AG20443 (cell line): ENCODE data around the gene KLHL10.
"Not testable (repeated sequence)": the region's sequence is repeated elsewhere in the genome, so short reads cannot be mapped to it uniquely, and the experiment has no call there.

Experiments used
- DNase-seq: peaks from one replicate; pipeline ENCODE4 v3.0.0; 2012; ENCODE audit warnings: low spot score, mixed read lengths

Gene KLHL10

DNA sequence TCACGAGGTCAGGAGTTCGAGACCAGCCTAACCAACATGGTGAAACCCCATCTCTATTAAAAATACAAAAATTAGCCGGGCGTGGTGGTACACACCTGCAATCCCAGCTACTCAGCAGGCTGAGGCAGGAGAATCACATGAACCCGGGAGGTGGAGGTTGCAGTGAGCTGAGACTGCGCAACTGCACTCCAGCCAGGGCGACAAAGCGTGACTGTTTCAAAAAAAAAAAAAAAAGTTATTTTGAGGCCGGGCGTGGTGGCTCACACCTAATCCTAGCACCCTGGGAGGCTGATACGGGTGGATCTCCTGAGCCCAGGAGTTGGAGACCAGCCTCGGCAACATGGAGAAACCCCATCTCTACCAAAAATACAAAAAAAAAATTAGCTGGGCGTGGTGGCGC, 13.8 kb downstream of the KLHL10 start:
- DNase-seq, result not testable (repeated sequence)

DNA sequence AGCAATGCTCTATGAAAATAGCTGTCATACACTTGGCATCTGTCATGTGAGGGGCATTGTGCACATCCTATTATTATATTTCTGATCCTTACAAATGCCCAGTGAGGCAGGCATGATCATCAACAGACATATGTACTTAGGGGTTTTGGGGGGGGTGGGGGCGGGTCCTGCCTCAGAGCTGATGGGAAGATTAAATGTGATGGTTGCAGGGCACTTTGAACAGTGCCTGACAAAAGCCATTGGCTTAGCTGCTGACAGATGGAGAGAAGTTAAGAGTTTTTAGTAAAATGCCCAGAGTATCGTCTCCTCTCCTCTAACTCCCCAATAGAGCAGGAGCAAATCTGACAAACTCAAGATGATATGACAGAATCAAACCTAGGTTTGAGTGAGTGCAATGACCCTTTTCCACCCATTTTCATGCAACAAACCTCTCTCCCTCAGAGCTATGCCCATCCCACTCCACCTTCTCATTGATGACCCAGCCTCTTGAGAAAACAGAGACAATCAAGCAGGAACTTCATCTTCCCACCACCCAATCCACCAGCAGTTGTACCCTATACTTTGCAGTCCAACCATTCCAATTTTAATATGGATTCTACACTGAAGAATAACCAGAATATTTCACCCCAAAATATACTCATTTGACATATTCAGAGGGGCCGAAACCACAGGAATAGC, 22.8 kb downstream of the KLHL10 start:
- DNase-seq, result no peak

DNA sequence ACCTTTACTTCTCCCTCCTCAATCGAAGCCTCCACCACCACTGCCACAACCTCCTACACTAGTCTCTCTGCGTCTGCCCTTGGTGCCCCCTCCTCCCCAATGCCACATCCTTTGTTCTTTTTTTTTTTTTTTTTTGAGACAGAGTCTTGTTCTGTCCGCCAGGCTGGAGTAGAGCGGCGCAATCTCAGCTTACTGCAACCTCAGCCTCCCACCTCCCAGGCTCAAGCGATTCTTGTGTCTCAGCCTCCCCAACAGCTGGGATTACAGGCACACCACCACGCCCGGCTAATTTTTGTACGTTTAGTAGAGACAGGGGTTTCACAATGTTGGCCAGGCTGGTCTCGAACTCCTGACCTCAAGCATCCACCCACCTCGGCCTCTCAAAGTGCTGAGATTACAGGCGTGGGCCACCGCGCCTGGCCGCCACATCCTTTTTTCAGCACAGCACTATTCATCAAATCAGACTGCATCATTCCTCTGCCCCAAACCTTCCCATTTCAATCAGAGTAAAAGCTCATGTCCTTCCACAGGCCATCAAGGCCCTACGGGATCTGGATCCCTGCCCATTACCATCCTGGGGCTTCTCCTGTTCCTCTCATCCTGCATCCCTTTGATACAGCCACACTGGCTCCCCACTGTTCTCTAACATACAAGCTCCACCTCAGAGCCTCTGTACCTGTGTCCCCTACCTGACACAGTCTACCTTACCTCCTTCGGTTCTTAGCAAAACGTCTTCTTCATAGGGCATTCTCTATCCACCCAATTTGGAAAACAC, 25.6 kb downstream of the KLHL10 start:
- no peak for DNase-seq

DNA sequence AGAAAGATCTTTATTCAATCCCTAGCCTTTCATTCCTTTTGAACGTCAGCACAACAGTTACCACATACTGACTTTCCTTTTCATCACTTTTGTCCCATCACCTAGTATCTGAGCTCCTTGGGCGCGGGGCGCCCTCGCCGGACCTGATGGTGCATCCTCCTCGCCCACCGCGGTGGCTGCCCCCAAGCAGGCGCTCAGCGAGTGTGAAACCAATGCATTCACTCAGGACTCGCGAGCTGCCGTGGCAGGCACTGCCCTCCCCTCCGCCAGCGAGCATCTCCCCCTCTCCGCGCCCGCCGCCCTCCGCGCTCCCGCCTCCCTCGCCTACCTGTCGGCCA, 26.8 kb downstream of the KLHL10 start:
- DNase-seq, result no peak

DNA sequence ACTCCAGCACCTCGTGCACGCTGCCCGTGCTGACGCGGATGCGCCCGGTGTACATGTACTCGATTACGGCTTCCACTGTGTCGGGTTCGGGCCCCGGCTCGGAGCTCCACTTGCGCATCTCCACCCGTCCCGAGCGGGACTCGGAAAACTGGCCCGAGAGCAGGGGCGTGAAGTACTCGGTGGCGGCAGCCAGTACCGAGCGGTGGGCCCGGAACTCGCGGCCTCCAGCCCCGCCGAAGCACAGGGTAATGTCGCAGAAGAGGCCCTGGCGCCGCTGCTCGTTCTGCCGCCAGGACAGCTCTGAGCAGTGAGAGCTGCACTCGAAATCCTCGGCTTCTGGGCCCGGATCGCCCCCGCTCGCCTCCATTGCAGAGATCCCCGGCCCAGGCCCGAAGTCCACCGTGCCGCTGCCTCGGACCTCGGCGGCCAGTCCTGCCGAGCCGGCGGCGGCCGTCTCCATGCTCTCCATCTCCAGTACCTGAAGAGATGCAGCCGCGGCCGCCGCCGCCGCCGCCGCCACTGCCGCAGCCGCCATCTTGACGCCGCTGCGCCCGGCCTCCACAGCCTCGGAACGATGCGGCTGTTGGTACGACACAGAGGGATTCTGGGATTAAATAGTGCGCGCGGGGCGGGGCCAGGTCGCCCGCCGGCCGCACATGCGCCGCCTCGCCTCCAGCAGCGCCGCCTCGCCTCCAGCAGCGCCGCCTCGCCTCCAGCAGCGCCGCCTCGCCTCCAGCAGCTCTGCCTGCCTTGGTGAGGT, 27.4 kb downstream of the KLHL10 start, which contains the start of gene KLHL11:
Gene KLHL11 (minus strand): TSS at position 588 of the 760 bp plus-strand sequence. CDS start 53 bp downstream, at position 535.
- DNase-seq, result peak; percentile 98

DNA sequence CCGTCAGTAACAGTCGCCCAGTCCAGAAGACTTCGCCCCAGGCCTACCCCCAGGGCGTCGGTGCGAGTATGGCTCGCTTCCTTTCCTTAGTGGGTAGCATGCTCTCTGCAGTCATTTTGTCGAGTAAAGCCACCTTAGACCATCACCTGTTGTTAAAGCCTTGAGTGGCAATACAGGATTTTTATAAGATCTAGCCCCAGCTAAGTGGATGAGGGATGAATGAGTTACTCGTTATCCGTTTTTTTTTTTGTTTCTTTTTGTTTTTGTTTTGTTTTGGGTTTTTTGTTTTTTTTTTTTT, 27.9 kb downstream of the KLHL10 start:
- DNase-seq, result no peak

DNA sequence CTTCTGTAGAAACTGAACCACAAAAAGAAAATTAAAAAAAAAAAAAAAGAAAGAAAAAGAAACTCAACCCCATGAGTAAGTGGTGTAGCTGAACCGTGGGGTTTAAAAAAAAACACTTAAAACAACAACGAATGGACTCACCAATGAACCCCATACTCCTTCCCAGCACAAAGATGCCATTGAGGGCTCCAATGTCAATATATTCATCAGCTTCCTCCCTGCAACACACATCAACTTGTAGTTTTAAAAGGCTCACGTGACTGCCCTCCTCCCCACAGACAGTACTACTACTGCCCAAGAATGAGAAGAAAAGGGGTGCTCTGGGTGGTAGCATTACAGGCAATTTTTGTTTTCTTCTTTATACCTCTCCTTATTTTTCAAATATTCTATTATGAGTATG, 30.9 kb downstream of the KLHL10 start:
- no peak for DNase-seq

DNA sequence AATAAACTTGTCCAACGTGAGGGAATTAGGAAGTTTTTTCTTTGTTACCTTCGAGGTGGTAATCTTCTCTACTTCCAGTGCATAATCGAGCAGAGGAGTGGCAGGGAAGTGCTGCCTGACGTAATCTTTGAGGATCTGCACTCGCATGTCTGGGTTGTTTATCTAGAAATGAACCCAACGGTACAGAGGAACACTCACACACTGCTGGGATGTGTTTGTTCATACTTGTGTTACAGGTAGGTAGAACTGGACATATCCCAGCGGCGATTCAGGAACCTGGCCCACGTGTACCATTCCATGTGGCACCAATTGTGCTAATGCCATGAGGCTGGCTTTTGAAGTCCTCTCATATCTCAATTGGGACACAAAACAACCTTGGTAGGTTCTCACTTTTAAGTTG, 31.8 kb downstream of the KLHL10 start:
- no peak for DNase-seq

DNA sequence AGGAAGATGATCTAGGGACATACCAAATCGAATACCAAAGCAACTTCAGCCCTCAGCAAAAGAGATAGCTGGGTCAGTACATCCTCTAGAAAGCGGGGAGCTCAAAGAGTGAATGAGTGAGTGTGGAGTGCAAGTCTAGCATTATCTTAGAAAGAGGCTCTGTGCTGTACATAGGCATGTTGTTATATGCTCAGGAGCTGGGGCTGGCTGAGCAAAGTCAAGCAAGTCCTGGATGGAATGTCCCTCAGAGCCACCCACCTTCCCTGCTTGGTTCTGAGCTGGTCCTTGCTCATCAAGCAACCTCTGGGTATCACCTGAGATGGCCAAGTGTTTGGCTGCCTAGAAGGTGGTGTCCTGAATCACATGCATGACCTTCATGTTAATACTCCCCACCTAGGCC, 32.5 kb downstream of the KLHL10 start:
- no peak for DNase-seq

DNA sequence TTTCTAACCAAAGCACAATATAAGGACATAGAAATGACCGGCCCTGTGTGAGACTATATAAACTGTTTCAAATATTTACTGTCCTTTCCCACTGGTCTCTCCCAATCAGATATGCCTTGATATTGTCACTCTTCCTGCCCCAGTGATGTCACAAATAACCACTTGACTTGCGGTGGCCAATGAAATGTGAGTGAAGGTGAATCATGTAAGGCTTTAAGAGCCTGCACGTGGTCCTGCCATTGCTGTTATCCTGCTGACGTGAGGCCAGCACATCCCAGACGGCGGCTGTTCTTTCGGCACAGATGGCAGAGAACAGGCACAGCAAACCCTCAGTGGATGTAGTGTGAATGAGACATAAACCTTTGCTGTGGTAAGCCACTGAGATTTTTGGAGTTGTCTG, 33.0 kb downstream of the KLHL10 start:
- DNase-seq, result no peak

DNA sequence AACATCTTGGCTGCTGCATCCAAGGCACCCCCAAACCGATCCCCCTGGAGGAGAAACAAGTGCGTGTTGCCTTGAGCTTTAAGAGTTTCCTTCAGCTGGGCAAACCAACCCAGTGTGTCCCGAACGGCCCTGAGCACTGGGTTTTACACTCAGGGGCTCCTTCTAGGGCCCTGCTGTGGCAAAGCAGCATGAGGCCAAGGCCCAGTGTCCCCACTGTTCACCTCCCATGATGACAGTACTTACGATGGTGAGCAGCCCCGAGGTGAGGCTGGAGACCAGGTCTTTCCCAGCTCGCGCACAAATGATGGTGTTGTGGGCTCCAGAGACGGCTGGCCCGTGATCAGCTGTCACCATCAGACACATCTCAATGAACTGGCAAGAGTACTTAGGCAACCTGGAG, 34.2 kb downstream of the KLHL10 start:
- DNase-seq, result no peak

DNA sequence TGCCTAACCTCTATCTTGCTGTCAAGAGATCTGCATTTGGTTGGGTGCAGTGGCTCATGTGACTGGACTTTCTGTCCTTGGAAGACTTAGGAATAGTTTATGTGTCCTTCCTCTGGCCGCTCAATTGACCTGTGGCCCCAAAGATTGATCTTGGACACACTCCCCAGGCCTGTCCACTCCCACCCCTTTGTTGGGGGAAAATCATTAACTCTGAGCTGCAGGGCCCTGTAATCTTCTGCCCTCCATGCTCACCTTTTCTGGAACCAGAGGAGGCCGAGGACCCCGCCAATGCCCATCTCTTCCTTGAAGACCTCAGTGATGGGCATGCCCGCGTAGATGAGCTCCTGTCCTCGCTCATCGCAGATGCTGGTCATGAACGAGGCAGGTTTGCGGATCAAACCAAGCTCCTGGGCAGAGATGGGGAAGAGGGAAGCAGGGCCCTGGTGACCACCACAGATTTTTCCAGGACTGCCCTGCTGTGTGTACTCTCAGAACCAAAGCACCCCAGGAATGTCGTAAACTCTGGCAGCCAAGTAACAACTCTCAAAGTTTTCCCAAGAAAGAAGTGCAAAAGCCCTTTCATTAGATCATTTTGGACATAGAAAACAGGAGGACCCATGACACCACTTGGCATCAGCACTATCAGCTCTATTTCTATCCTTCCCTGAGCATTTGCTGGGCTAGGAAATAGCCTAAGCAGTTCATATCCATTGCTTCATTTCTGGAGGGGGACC, 36.1 kb downstream of the KLHL10 start:
- DNase-seq, result no peak

DNA sequence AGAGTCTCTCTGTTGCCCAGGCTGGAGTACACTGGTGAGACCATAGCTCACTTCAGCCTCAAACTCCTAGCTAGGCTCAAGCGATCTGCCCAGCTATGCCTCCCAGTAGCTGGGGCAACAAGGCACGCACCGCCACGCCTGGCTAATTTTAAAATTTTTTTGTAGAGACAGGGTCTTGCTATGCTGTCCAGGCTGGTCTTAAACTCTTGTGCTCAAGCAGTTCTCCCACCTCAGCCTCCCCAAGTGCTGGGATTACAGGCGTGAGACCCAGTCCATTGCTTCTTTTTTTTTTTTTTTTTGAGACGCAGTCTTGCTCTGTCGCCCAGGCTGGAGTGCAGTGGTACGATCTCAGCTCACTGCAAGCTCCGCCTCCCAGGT, 36.7 kb downstream of the KLHL10 start:
- not testable (repeated sequence) for DNase-seq

DNA sequence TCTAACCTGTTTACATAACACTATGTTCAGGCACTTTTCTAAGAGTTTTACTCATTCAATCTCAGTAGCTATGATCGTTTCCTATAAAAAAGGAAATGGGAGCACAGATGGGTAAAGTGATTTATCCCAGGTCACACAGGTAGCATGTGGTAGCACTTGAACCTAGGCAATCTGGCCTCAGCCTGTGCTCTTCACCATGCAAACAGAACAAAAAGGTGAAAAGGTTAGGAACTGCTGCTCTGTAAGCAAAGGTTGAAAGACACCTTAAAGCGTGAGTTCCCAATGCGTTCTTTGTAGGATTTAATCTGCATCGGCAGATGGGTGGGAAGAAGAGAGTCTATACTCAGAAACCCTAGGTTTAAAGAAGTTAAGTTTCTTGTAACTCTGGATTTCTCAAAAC, 42.5 kb downstream of the KLHL10 start:
- no peak for DNase-seq

DNA sequence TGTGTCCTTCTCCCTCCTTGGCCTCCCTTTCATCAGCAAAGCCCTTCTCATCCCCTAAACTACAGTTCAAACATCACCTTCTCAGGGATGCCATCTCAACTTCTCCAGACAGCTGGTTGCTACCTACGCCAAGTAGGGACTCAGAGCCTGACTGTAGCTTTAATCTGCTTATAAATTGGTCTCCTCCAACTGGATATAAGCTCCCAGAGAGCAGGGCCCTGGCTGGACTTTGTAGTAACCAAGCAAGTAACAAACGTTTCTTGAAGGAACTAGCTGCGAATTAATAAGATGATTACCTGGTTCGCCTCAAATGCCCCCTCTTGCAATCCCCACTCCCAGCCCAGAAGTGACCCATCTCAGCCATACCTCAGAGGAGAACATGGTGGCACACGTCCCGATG, 45.1 kb downstream of the KLHL10 start:
- no peak for DNase-seq

DNA sequence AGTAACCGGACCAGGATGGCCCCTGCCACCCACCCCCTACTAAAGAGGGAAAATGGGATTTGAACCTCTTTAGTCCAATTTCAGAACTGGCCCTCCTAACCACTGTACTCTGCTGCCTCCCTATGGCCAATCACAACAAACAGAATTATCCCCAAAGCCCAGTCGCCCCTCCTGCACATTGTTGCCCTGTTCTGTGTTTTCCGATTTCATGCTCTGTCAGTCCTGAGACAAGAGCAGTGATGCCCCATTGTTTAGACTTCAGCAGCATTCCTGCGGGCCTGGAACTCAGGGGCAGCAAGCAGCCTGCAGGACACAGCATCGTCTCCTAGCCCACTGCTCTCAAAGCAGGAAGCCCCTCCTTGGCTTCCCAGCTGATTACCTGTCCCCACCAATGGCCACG, 48.1 kb downstream of the KLHL10 start:
- peak; percentile 25 for DNase-seq

DNA sequence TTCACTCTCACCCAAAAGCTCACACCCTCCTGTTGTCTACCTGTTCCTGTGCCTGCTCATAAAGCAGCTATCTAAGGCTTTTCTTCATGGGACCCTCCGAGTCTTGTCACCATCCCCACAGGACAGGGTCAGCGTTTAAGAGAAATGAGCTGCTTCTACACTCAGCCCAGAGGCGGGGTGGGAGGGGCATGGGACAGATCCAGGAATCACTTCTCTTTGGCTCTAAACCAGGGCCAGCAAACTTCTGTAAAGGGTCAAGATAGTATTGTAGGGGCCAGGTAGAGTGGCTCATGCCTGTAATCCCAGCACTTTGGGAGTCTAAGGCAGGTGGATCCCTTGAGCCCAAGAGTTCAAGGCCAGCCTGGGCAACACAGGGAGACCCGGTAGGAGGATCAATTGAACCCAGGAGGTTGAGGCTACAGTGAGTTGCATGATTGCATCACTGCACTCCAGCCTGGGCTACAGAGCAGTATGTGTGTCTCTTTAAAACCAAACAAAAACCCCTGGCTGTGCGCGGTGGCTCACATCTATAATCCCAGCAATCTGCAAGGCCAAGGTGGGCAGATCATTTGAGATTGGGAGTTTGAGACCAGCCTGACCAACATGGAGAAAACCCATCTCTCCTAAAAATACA, 50.8 kb downstream of the KLHL10 start:
- no peak for DNase-seq

DNA sequence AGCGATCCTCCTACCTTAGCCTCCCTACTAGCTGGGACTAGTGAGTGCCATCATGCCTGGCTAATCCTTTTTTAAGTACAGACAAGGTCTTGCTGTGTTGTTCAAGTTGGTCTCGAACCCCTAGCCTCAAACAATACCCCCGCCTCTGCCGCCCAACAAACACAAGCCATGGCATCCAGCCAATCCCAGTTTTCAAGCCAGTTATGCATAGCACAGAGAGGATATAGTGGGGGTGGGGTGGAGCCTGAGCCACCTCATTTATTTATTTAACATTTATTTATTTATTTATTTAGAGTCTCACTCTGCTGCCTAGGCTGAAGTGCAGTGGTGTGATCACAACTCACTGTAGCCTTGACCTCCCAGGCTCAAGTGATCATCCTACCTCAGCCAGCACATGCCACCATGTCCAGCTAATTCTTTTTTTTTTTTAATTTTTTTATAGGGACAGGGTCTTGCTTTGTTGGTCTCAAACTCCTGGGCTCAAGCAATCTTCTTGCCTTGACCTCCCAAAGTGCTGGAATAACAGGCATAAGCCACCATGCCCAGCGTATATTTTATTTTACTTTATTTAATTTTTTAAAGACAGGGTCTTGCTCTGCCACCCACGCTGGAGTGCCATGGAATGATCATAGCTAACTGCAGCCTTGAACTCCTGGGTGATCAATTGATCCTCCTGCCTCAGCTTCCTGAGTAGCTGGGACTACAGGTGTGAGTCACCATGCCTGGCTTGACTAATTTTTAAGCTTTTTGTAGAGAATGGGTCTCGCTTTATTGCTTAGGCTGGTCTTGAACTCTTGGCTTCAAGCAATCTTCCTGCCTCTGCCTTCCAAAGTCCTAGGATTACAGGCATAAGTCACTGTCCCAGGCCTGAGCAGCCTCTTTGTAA, 53.8 kb downstream of the KLHL10 start:
- no peak for DNase-seq

DNA sequence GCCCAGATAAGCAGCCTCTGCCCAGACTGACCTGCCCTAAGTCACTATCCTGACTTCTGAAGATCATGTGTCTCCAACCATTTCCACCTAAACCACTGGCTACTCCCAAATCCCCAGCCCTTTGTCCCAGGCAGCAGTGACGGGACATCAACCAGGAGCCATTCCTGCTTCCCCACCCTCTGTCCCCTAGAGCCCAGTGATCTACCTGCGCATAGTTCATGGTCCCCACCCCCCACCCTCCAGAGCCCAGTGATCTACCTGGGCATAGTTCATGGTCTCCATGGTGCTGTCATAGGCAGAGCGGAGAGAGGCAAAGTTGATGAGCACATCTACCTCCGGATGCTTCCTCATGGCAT, 54.4 kb downstream of the KLHL10 start:
- DNase-seq, result no peak

DNA sequence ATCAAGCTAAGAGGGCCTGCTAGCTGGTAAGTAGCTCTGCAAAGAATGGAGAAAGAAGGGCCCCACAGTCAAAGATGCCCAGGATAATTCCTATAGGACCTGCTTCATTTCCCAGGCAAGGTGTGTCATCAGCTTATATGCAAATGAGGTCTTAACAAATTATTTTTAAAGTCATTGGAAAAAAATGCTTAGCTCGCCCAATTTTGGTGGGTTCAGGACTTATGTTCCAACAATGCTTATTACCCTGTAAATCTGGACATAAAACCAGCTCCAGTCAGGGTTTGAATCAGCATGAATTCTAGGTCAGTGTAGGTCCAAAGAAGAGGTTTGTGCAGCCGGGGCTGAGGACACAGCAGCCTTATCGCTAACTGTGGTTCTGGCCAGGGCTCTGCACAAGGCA, 55.8 kb downstream of the KLHL10 start:
- no peak for DNase-seq

DNA sequence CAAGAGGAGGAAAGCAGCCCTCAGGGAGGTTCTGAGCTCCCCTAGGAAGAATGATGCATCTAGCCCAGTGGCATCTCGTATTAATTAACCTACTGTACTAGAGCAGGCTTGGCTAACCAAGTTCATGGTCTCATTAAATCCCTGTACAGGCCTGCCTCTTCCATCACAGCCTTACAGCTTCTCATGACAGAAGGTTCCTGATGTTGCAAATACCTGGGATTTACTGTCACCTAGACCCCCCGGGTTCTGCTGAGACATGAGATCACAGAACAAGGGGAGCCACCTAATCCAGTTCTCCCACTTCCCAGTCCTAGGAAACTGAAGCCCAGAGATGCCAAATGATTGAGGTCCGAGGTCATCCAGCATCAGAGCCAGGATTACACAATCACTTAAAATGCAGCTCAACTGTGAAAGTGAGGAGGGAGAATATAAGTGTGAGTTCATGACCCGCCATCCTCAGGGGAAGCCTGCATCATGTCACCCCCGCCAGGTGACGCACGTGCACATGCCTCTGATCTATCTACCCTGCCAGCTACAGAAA, 57.2 kb downstream of the KLHL10 start:
- DNase-seq, result peak; percentile 77
